KMS-11 (cell line): ENCODE measurements around the gene EFCAB11.

Experiments used
- H2AFZ ChIP-seq: fragments of 200-600 bp; sonication (generic); 2 replicates; pipeline ENCODE4 v1.6.1; 2016; ENCODE audit warnings: antibody characterized with exemption, mixed run types, low read depth
- H3K27ac ChIP-seq: fragments of 200-600 bp; sonication (generic); 2 replicates; pipeline ENCODE4 v1.6.1; 2016; ENCODE audit warnings: mild to moderate bottlenecking, mixed run types
- H3K27me3 ChIP-seq: fragments of 200-600 bp; sonication (generic); 2 replicates; pipeline ENCODE4 v1.6.1; 2017; ENCODE audit warnings: mild to moderate bottlenecking, low read depth, mixed run types, moderate library complexity; ENCODE audit not compliant: insufficient read depth
- H3K36me3 ChIP-seq: fragments of 200-600 bp; sonication (generic); 2 replicates; pipeline ENCODE4 v1.6.1; 2017; ENCODE audit warnings: mild to moderate bottlenecking, mixed run types; ENCODE audit not compliant: insufficient read depth
- H3K4me1 ChIP-seq: fragments of 200-600 bp; sonication (generic); 2 replicates; pipeline ENCODE4 v1.6.1; 2016; ENCODE audit warnings: mild to moderate bottlenecking, low read depth, mixed run types; ENCODE audit not compliant: poor library complexity, severe bottlenecking
- H3K4me2 ChIP-seq: fragments of 200-600 bp; sonication (generic); 2 replicates; pipeline ENCODE4 v1.7.0; 2016; ENCODE audit warnings: mild to moderate bottlenecking, mixed run types
- H3K4me3 ChIP-seq: fragments of 200-600 bp; sonication (generic); IDR thresholded peaks from 2 replicates; pipeline ENCODE4 v1.6.1; 2017; ENCODE audit warnings: low read depth, low read length, mixed read lengths; ENCODE audit not compliant: insufficient read depth
- H3K79me2 ChIP-seq: fragments of 200-600 bp; sonication (generic); 2 replicates; pipeline ENCODE4 v1.6.1; 2016; ENCODE audit warnings: low read depth, mixed run types; ENCODE audit not compliant: insufficient read depth
- H3K9ac ChIP-seq: fragments of 200-600 bp; sonication (generic); 2 replicates; pipeline ENCODE4 v1.6.1; 2016; ENCODE audit warnings: mild to moderate bottlenecking, mixed run types
- H4K20me1 ChIP-seq: fragments of 200-600 bp; sonication (generic); 2 replicates; pipeline ENCODE4 v1.6.1; 2016; ENCODE audit warnings: mild to moderate bottlenecking, mixed run types; ENCODE audit not compliant: insufficient read depth
- CTCF ChIP-seq: fragments of 200-600 bp; sonication (generic); conservative IDR thresholded peaks from 2 replicates; pipeline ENCODE4 v1.6.1; 2017; ENCODE audit warnings: low read depth, mild to moderate bottlenecking, antibody characterized with exemption, low read length, moderate library complexity, mixed read lengths

EFCAB11 gene

GRCh38 chr14:89908712-89909450 lies 45.6 kb downstream of the EFCAB11 start:
- Histone ChIP-seq H3K27ac (no peak overlapping the region), H3K79me2 (no peaks in the 10 kb centered on the region), H3K36me3 (no peaks in the 10 kb centered on the region), H3K27me3 (no peaks in the 10 kb centered on the region), H3K4me1 (no peaks in the 10 kb centered on the region), H2AFZ (no peak overlapping the region), H3K9ac (no peak overlapping the region), H4K20me1 (no peaks in the 10 kb centered on the region), H3K4me2 (no peak overlapping the region), H3K4me3 (no peak overlapping the region)
- no peak for TF ChIP-seq CTCF

GRCh38 chr14:89907655-89908054 lies 46.9 kb downstream of the EFCAB11 start:
- no peak overlapping the region for H2AFZ ChIP-seq
- no peaks in the 10 kb centered on the region for H3K79me2 ChIP-seq
- H4K20me1 ChIP-seq, result no peaks in the 10 kb centered on the region
- TF ChIP-seq CTCF, result no peak
- H3K4me2 ChIP-seq, result no peak overlapping the region
- H3K4me3 ChIP-seq, result no peak overlapping the region
- no peaks in the 10 kb centered on the region for H3K4me1 ChIP-seq
- no peaks in the 10 kb centered on the region for H3K27me3 ChIP-seq
- H3K27ac ChIP-seq, result no peak overlapping the region
- no peak overlapping the region for H3K9ac ChIP-seq
- H3K36me3 ChIP-seq, result no peaks in the 10 kb centered on the region

GRCh38 chr14:89906000-89906399 lies 48.5 kb downstream of the EFCAB11 start:
- no peaks in the 10 kb centered on the region for H3K27me3 ChIP-seq
- no peaks in the 10 kb centered on the region for H3K4me1 ChIP-seq
- no peaks in the 10 kb centered on the region for H4K20me1 ChIP-seq
- no peaks in the 10 kb centered on the region for H3K36me3 ChIP-seq
- no peaks in the 10 kb centered on the region for H3K79me2 ChIP-seq
- no peak overlapping the region for H3K4me3 ChIP-seq
- TF ChIP-seq CTCF, result no peak
- no peak overlapping the region for H3K9ac ChIP-seq
- no peak overlapping the region for H3K27ac ChIP-seq
- no peak overlapping the region for H3K4me2 ChIP-seq
- no peak overlapping the region for H2AFZ ChIP-seq

- H3K4me1 ChIP-seq, result no peaks in the 10 kb centered on the region
- no peaks in the 10 kb centered on the region for H4K20me1 ChIP-seq
- no peak overlapping the region for H3K9ac ChIP-seq
- H3K27ac ChIP-seq, result no peak overlapping the region
- TF ChIP-seq CTCF, result no peak
- no peaks in the 10 kb centered on the region for H3K27me3 ChIP-seq
- no peaks in the 10 kb centered on the region for H3K36me3 ChIP-seq
- H2AFZ ChIP-seq, result no peak overlapping the region
- H3K4me2 ChIP-seq, result no peak overlapping the region
- no peaks in the 10 kb centered on the region for H3K79me2 ChIP-seq
- H3K4me3 ChIP-seq, result no peak overlapping the region
Observed at GRCh38 chr14:89903340-89903952, 51.1 kb downstream of the EFCAB11 start.
